DOHH2 (cell line): ENCODE measurements around the gene SPACA6.

Source experiments
- CTCF ChIP-seq: fragments of 200-600 bp; sonication (generic); IDR thresholded peaks from one replicate; pipeline ENCODE4 v1.5.1; 2014; ENCODE audit warnings: antibody characterized with exemption, mild to moderate bottlenecking, low read depth, low read length; ENCODE audit not compliant: poor library complexity, severe bottlenecking
- EZH2phosphoT487 ChIP-seq: fragments of 200-600 bp; sonication (generic); IDR thresholded peaks from 2 replicates; pipeline ENCODE4 v1.6.1; 2017; ENCODE audit warnings: borderline replicate concordance, mild to moderate bottlenecking, antibody characterized with exemption, low read length, moderate library complexity, mixed read lengths

GRCh38 chr19:51740356-51740755 is 47.2 kb downstream of the SPACA6 start:
- no peak for TF ChIP-seq CTCF
- no peak for TF ChIP-seq EZH2phosphoT487
